ENCODE measurements around the gene FLCN. TPM values are rescaled to one million over a fixed set of nuclear protein-coding genes. Genes with fewer than 3 reads are reported as not detected.

The FLCN gene
- total RNA-seq, 1 donor from 2014 or later = 57.2 TPM

DNA sequence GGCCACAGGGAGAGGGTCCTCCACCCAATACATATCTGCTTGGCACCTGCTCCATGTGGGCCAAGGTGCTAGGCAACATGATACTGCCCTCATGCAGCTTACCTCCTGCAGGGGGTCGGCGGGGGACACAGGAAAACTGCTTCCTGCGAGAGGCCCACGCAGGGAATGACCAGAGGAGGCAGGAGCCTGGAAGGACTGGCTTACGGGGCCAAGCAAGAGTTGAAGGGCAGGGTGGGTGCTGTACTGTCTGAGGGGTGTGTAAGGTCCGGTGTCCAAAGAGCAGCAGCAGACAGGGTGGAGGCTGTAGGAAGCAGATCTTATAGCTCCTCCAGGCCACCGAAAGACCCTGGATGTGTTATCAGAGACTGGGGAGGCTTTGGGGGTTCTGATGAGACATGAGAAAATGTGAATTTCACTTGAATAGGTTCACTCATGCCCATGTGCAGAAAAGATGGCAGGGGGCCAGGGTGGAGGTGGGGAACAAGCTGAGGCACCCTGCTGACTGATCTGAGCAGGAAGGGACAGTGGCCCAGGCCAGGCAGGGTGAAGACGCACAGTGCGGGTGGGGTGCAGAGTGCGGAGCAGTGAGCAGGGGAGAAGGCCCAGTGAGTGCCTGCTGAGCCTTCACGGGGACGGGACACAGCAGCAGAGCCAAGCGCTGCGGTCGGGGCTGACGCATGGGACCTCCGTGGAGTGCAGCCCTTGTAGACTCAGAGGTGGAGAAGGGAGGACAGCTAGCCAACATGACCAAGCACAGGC lies 8.3 kb downstream of the FLCN start:
- Mint-ChIP-seq H3K27ac (no peak overlapping the region), H3K9me3 (no peaks in the 10 kb centered on the region), H3K27me3 (ENCODE audit: low read depth) (no peaks in the 10 kb centered on the region), H3K4me1 (no peaks in the 10 kb centered on the region), H3K4me3 (no peak overlapping the region), H3K36me3 (peaks cover 30% of the 10 kb centered on the region)
- no peak for DNase-seq (ENCODE audit: low spot score in 2 of 2, unreplicated experiment in 2 of 2)
- TF ChIP-seq, protein P1, sequence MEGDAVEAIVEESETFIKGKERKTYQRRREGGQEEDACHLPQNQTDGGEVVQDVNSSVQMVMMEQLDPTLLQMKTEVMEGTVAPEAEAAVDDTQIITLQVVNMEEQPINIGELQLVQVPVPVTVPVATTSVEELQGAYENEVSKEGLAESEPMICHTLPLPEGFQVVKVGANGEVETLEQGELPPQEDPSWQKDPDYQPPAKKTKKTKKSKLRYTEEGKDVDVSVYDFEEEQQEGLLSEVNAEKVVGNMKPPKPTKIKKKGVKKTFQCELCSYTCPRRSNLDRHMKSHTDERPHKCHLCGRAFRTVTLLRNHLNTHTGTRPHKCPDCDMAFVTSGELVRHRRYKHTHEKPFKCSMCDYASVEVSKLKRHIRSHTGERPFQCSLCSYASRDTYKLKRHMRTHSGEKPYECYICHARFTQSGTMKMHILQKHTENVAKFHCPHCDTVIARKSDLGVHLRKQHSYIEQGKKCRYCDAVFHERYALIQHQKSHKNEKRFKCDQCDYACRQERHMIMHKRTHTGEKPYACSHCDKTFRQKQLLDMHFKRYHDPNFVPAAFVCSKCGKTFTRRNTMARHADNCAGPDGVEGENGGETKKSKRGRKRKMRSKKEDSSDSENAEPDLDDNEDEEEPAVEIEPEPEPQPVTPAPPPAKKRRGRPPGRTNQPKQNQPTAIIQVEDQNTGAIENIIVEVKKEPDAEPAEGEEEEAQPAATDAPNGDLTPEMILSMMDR (IDR thresholded peaks at IDR 0.05; ENCODE audit: unreplicated experiment) = no peak

DNA sequence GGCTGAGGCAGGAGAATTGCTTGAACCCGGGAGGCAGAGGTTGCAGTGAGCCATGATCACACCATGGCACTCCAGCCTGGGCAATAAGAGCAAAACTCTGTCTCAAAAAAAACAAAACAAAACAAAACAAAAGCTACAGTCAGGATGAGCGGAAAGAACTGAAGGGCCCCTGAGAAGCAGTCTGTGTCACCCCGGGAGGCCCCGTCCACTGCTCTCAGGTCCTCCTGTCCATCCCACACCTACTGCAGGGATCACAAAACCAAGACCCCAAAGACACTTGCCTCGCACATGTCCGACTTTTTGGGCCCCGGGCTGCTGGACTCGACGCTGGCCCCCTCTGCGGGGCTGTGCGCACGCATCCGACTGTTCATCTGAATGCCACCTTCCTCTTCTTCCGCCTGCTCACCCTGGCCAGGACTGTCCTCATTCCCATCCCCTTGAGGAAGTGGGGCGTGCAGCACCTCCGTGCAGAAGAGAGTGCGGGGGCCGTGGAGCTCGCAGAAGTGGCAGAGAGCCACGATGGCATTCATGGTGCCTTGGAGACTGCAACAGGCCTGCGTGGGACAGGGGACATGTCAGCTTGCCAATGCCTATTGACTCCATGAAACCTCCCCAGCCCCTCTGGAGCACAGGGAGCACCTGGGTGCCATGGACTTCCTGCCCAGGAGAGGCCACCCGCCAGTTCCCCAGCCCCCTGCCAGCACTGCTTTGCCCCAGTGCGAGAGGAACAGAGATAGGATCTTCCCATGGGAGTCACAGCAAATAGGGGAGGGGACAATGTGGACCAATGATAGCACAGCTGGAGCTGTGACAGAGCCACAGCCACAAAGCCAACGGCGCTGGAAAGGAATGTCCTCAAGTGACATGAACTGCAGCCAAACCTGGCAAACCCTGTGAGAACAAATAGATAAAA lies 9.1 kb downstream of the FLCN start:
- no peak for DNase-seq (ENCODE audit: low spot score in 2 of 2, unreplicated experiment in 2 of 2)
- H3K4me1 Mint-ChIP-seq = no peaks in the 10 kb centered on the region
- no peaks in the 10 kb centered on the region for H3K9me3 Mint-ChIP-seq
- H3K27ac Mint-ChIP-seq = no peak overlapping the region
- peaks cover 34% of the 10 kb centered on the region for H3K36me3 Mint-ChIP-seq
- H3K4me3 Mint-ChIP-seq = no peak overlapping the region
- H3K27me3 Mint-ChIP-seq (ENCODE audit: low read depth) = no peaks in the 10 kb centered on the region
- TF ChIP-seq, protein P1 (IDR thresholded peaks at IDR 0.05; ENCODE audit: unreplicated experiment) = no peak

DNA sequence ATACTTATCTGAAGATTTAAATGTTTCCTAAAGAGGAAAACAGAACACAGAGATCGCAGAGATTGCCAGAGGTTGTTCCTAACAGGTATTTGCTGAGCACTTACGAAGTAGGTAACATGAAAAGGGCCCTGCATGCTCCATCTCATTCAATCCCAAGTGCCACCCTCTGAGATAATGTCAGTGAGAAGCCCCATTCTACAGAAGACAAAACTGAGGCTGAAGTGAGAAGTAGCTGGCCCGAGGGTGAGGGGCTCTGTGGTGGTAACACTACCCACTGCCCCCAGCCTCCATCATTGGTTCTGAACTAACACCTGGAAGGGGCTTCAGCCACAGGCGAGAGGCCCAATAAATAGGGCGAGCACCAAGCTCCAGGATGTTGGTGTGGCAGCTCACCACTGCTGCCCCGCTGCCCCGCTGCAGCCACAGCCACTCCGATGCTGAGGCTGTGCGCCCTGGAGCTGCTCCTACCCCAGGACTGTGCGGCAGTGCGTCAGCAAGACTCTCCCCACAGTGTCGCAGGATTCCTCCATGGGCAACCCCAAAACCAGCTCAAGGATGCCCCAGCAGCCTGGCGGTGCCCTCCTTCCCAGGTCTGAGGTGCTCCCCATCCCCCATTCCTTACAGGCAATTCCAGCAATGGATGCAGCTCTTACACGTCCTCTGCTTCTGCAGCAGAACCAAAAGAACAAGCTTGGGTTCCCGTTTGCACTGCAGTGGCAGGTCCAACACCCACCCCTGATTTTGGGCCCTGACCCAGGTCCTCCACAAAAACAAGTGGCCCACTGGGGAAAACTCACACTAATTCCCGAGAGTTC lies 10.3 kb downstream of the FLCN start:
- TF ChIP-seq, protein P1 (IDR thresholded peaks at IDR 0.05; ENCODE audit: unreplicated experiment) = no peak
- peaks cover 40% of the 10 kb centered on the region for H3K36me3 Mint-ChIP-seq
- H3K4me3 Mint-ChIP-seq = no peak overlapping the region
- DNase-seq (ENCODE audit: low spot score in 2 of 2, unreplicated experiment in 2 of 2) = no peak
- H3K27ac Mint-ChIP-seq = no peak overlapping the region
- no peaks in the 10 kb centered on the region for H3K9me3 Mint-ChIP-seq
- no peaks in the 10 kb centered on the region for H3K4me1 Mint-ChIP-seq
- H3K27me3 Mint-ChIP-seq (ENCODE audit: low read depth) = no peaks in the 10 kb centered on the region

DNA sequence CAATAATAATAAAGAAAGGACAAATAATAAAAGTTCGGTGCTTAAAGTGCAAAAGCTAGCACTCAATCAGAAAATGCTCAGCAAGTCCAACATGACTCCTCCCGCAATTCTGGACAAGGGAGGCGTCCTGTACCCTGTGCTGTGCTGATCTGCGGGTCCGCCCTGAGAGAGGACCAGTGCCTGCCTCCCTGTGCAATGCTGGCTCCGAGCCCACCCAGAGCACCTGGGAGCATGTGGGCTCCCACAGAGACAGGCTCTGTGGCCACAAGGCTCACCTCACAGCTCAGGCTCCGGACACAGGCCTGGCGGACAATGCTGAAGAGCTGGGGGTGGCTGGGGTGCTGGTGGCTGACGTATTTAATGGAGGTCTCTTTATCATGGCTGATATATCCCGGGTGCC lies 11.1 kb downstream of the FLCN start:
- Mint-ChIP-seq H3K4me3 (no peak overlapping the region), H3K9me3 (no peaks in the 10 kb centered on the region), H3K27me3 (ENCODE audit: low read depth) (no peaks in the 10 kb centered on the region), H3K27ac (no peak overlapping the region), H3K4me1 (no peaks in the 10 kb centered on the region), H3K36me3 (peaks cover 40% of the 10 kb centered on the region)
- no peak for DNase-seq (ENCODE audit: low spot score in 2 of 2, unreplicated experiment in 2 of 2)
- TF ChIP-seq, protein P1 (IDR thresholded peaks at IDR 0.05; ENCODE audit: unreplicated experiment) = no peak

GRCh38 chr17:17224137-17224536 lies 12.8 kb downstream of the FLCN start:
- DNase-seq (ENCODE audit: low spot score in 2 of 2, unreplicated experiment in 2 of 2) = no peak

More at GRCh38 chr17:17224137-17224536, 12.8 kb downstream of the FLCN start:
- Mint-ChIP-seq H3K36me3 (peaks cover 37% of the 10 kb centered on the region), H3K9me3 (no peaks in the 10 kb centered on the region), H3K4me1 (no peaks in the 10 kb centered on the region), H3K4me3 (no peak overlapping the region), H3K27me3 (ENCODE audit: low read depth) (no peaks in the 10 kb centered on the region), H3K27ac (no peak overlapping the region)
- TF ChIP-seq, protein P1 (IDR thresholded peaks at IDR 0.05; ENCODE audit: unreplicated experiment) = no peak
